Measurements from ENCODE around the gene NSUN4. TPM values are rescaled to one million over a fixed set of nuclear protein-coding genes. Genes with fewer than 3 reads are reported as not detected.

NSUN4 gene
- total and polyA plus RNA-seq, 9 of the 15 experiments (the other 6 are each of a cell fraction or from before 2014, with no cell fraction given), result 33.4 to 60.2 (median 46.3) TPM

DNA sequence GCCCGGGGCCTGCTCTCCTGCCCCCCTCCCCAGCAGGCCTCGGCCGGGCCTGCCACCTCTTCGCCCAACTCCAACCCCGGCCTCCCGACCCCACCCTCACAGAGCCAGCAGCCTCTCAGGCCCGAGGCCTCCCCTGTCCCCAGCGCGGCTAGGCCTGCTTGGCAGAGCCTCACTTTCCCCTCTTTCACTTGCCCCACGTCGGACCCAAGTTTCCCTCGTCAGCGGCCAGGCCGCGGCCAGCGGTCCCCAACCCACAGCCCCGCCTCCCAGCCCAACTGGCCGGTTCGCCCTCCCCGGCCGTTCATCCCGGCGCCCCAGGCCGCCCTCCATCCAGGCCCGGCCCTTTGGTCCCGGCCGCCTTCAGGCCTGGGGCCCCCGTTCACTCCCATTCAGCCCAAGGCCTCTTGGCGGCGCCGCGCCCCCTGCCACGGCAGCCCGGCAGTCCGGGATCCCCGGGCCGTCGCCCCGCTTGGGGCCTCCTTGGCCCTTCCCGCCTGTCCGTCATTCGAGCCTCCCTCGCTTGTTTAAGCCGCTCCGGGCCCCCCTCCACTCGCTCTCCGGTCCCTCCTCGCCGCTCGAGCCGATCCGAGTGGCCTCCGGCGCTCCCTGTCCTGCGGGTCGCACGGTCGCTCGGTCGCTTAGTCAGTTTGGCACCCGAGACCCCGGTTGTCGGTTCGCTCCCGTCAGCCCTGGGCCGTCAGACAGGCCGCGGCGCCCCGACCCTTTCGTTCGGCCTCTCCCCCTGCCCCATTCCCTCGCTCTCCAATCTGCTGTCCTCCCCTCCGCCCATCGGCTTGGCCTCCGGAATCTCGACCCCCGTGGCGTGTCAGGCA lies 38.6 kb upstream of the NSUN4 start (continued):
- TF ChIP-seq STAG1 (CRISPR knock-in tag; IDR thresholded peaks at IDR 0.05; ENCODE audit: borderline replicate concordance) (no peak; the same call in 1 of the 2 replicates), FOXJ2 (tag; IDR thresholded peaks at IDR 0.05) (no peak), ZFX (CRISPR knock-in tag; IDR thresholded peaks at IDR 0.05) (peak; percentile 95), E2F6 (IDR thresholded peaks at IDR 0.05; ENCODE audit: borderline replicate concordance in 1 of 2, extremely low read depth in 1 of 2, insufficient read depth in 1 of 2, insufficient read length in 1 of 2, low read depth in 1 of 2, low read length in 1 of 2, poor library complexity in 1 of 2, severe bottlenecking in 1 of 2) (peak; percentile 9 to 57), ZNF124 (CRISPR knock-in tag; IDR thresholded peaks at IDR 0.05) (peak; percentile 59; the same call in 1 of the 2 replicates), KLF16 (IDR thresholded peaks at IDR 0.05) (no peak), JUNB (CRISPR knock-in tag; conservative IDR thresholded peaks at IDR 0.05) (no peak), E2F3 (CRISPR knock-in tag; IDR thresholded peaks at IDR 0.05) (peak; percentile 8; the same call in 1 of the 2 replicates), TRIM28 (IDR thresholded peaks at IDR 0.05) (no peak), RBM14 (IDR thresholded peaks at IDR 0.05; ENCODE audit: borderline replicate concordance, insufficient read depth, low read depth, low read length) (0 out of 2 replicates have a peak, but pooled peaks have one; percentile 67), ZNF551 (CRISPR knock-in tag; IDR thresholded peaks at IDR 0.05) (no peak), ZNF431 (CRISPR knock-in tag; IDR thresholded peaks at IDR 0.05) (peak; percentile 53; the same call in 1 of the 2 replicates), ZNF77 (CRISPR knock-in tag; IDR thresholded peaks at IDR 0.05) (no peak), ELF2 (CRISPR knock-in tag; IDR thresholded peaks at IDR 0.05) (peak; percentile 38; the same call in 1 of the 2 replicates), ID3 (CRISPR knock-in tag; IDR thresholded peaks at IDR 0.05) (no peak), ID3 (tag; IDR thresholded peaks at IDR 0.05) (no peak), KHSRP (IDR thresholded peaks at IDR 0.05) (no peak), OTX1 (CRISPR knock-in tag; IDR thresholded peaks at IDR 0.05) (peak; percentile 10; the same call in 1 of the 2 replicates), ETV6 (IDR thresholded peaks at IDR 0.05; ENCODE audit: borderline replicate concordance in 1 of 2, low read depth in 2 of 2, low read length in 1 of 2) (no peak), ETV6 (CRISPR knock-in tag; IDR thresholded peaks at IDR 0.05; ENCODE audit: borderline replicate concordance) (peak; percentile 19; the same call in 1 of the 2 replicates), KLF13 (tag; IDR thresholded peaks at IDR 0.05; ENCODE audit: borderline replicate concordance, low read depth) (no peak), ZNF282 (CRISPR knock-in tag; IDR thresholded peaks at IDR 0.05) (peak; percentile 89; the same call in 1 of the 2 replicates), RBBP5 (IDR thresholded peaks at IDR 0.05; ENCODE audit: borderline replicate concordance, insufficient read depth, low read length, poor library complexity, severe bottlenecking) (peak; percentile 73), MCM5 (IDR thresholded peaks at IDR 0.05; ENCODE audit: low read depth) (no peak), SMAD4 (CRISPR knock-in tag; conservative IDR thresholded peaks at IDR 0.05) (no peak; the same call in 1 of the 2 replicates)
- TF ChIP-seq, protein P1, sequence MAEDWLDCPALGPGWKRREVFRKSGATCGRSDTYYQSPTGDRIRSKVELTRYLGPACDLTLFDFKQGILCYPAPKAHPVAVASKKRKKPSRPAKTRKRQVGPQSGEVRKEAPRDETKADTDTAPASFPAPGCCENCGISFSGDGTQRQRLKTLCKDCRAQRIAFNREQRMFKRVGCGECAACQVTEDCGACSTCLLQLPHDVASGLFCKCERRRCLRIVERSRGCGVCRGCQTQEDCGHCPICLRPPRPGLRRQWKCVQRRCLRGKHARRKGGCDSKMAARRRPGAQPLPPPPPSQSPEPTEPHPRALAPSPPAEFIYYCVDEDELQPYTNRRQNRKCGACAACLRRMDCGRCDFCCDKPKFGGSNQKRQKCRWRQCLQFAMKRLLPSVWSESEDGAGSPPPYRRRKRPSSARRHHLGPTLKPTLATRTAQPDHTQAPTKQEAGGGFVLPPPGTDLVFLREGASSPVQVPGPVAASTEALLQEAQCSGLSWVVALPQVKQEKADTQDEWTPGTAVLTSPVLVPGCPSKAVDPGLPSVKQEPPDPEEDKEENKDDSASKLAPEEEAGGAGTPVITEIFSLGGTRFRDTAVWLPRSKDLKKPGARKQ (CRISPR knock-in tag; IDR thresholded peaks at IDR 0.05), result no peak
